Esophagus squamous epithelium (tissue), 5 donors: ENCODE results near the gene SOAT2. TPM values are rescaled to one million over a fixed set of nuclear protein-coding genes. Genes with fewer than 3 reads are reported as not detected.

Experiments used
- DNase-seq: peaks from one replicate; lab custom pipeline; 2025; lab: John Stamatoyannopoulos, UW
- H3K27ac ChIP-seq, 4 donors: fragments of 200-600 bp; sonication (generic); one replicate each; pipeline ENCODE4 v1.5.1; 2016 to 2019; ENCODE audit warnings: mild to moderate bottlenecking in 1 of 4
- H3K27me3 ChIP-seq, 4 donors: fragments of 200-600 bp; sonication (generic); 1 replicate in 3 of 4; 2 replicates in 1 of 4; pipeline versions ENCODE4 v1.5.1 to v1.6.0; 2017 to 2021; ENCODE audit warnings: antibody characterized with exemption in 1 of 4
- H3K36me3 ChIP-seq, 3 donors: fragments of 200-600 bp; sonication (generic); one replicate each; pipeline ENCODE4 v1.5.1; 2016 to 2019
- H3K4me1 ChIP-seq, 3 donors: fragments of 200-600 bp; sonication (generic); one replicate each; pipeline ENCODE4 v1.5.1; 2017 to 2019
- H3K4me3 ChIP-seq, 4 donors: fragments of 200-600 bp; sonication (generic); 1 replicate in 3 of 4; 2 replicates in 1 of 4; pipeline ENCODE4 v1.5.1; 2016 to 2019; ENCODE audit warnings: mild to moderate bottlenecking in 2 of 4, moderate library complexity in 1 of 4
- H3K9me3 ChIP-seq, 3 donors: fragments of 200-600 bp; sonication (generic); one replicate each; pipeline ENCODE4 v1.5.1; 2016 to 2019
- CTCF ChIP-seq, 6 experiments: fragments of 450-650 bp in 4 of 6; fragments of 200-600 bp in 2 of 6; sonication (generic) in 2 of 6; IDR thresholded peaks; one replicate each; pipeline ENCODE4 v1.5.1; 2016 to 2019; ENCODE audit warnings: antibody characterized with exemption in 6 of 6, mild to moderate bottlenecking in 4 of 6, moderate library complexity in 4 of 6
- POLR2A ChIP-seq, 4 donors: fragments of 450-650 bp; IDR thresholded peaks; one replicate each; pipeline ENCODE4 v1.6.1; 2017; ENCODE audit warnings: antibody characterized with exemption in 4 of 4, mild to moderate bottlenecking in 4 of 4, moderate library complexity in 3 of 4
- WGBS, 2 donors: methylation state at CpG; one replicate each; pipeline ENCODE4 v1.1.5; 2018; 5-methylcytosine and 5-hydroxymethylcytosine counted together
- intact Hi-C: fragments of 100-400 bp; cut with DNase I; formaldehyde crosslinking; loops from one replicate; pipeline ENCODE4 v1.15.0; 2022
- total RNA-seq, 4 donors: library from RNA; depleted of rRNA; stranded (reverse); fragments of >200 nt; gene quantifications; one replicate each; pipeline ENCODE4 v1.1.0, GENCODE V29; 2016
- donor health status: DM: yes; HTN: yes; CAD: no.

The SOAT2 gene
- total RNA-seq, 4 donors from 2014 or later, result not detected

- H3K4me3 ChIP-seq, result no peak overlapping the region
- H3K9me3 ChIP-seq, result no peaks in the 10 kb centered on the region
- 86 to 87% methylated on average over 15 of the region's 15 CpGs for WGBS, 2 donors
- H3K36me3 ChIP-seq, result no peaks in the 10 kb centered on the region
- H3K4me1 ChIP-seq, result no peaks in the 10 kb centered on the region
- TF ChIP-seq POLR2A (IDR thresholded peaks at IDR 0.05), result no peak
- no peak for TF ChIP-seq CTCF (IDR thresholded peaks at IDR 0.05)
- H3K27me3 ChIP-seq, result no peaks in the 10 kb centered on the region
- H3K27ac ChIP-seq, result no peak overlapping the region
- intact Hi-C loops, result no loop called here
- no peak for DNase-seq
These were observed 44.4 kb downstream of the SOAT2 start for GRCh38 chr12:53147653-53148052.

DNA sequence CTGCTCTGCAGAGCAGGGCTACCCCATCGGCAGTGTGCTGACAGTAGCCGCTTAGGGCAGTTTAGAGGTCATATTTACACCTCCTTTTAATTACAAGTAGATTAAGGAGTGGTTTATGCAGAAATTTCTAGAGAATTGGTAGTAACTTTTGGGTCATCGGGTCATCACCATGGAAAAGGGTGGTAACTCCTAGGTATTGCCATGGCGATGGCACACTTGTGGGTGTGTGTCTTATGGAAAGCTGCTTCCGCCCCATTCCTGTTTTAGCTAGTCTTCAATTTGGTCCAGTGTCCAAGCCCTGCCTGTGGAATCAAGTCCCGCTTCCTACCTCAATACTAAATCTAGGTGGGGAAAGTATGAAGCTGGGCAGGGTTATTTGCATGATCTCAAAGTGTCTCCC is 47.8 kb downstream of the SOAT2 start:
- H3K27ac ChIP-seq, result no peak overlapping the region
- H3K9me3 ChIP-seq, result no peaks in the 10 kb centered on the region
- intact Hi-C loops, result no loop called here
- no peak for TF ChIP-seq POLR2A (IDR thresholded peaks at IDR 0.05)
- no peaks in the 10 kb centered on the region for H3K4me1 ChIP-seq
- H3K36me3 ChIP-seq, result no peaks in the 10 kb centered on the region
- no peak overlapping the region for H3K4me3 ChIP-seq
- DNase-seq, result no peak
- 72 to 88% methylated on average over 6 of the region's 6 CpGs for WGBS, 2 donors
- no peaks in the 10 kb centered on the region for H3K27me3 ChIP-seq

GRCh38 chr12:53152390-53152789 is 49.1 kb downstream of the SOAT2 start:
- TF ChIP-seq CTCF (IDR thresholded peaks at IDR 0.05), result no peak
- no peak for TF ChIP-seq POLR2A (IDR thresholded peaks at IDR 0.05)
- no peaks in the 10 kb centered on the region for H3K4me1 ChIP-seq
- H3K9me3 ChIP-seq, result no peaks in the 10 kb centered on the region
- H3K36me3 ChIP-seq, result peaks cover 0 to 6% (median 0%) of the 10 kb centered on the region in 3 donors
- intact Hi-C loops, result no loop called here
- no peak for DNase-seq
- no peaks in the 10 kb centered on the region for H3K27me3 ChIP-seq
- no peak overlapping the region for H3K4me3 ChIP-seq
- no peak overlapping the region for H3K27ac ChIP-seq

- TF ChIP-seq POLR2A (IDR thresholded peaks at IDR 0.05), result peak in 1 of 4 donors; percentile 26
- peak; percentile 86 to 98 (median 97) for TF ChIP-seq CTCF (IDR thresholded peaks at IDR 0.05)
- H3K27me3 ChIP-seq, result no peaks in the 10 kb centered on the region
- no peak overlapping the region for H3K4me3 ChIP-seq
- H3K27ac ChIP-seq, result no peak overlapping the region
- peaks cover 0 to 8% (median 0%) of the 10 kb centered on the region in 3 donors for H3K4me1 ChIP-seq
- intact Hi-C loops, result no loop called here
- no peaks in the 10 kb centered on the region for H3K9me3 ChIP-seq
- 12 to 14% methylated on average over 7 to 9 of the region's 14 CpGs for WGBS, 2 donors
- peaks cover 0 to 45% (median 0%) of the 10 kb centered on the region in 3 donors for H3K36me3 ChIP-seq
- DNase-seq, result peak; percentile 16
These were observed 56.0 kb downstream of the SOAT2 start for GRCh38 chr12:53159195-53159839.

GRCh38 chr12:53160000-53160399 is 56.7 kb downstream of the SOAT2 start:
- intact Hi-C loops, result loop anchor here (5.0 kb wide), 1 partner anchor 37 kb away; no protein-coding TSS in a partner anchor
- TF ChIP-seq CTCF (IDR thresholded peaks at IDR 0.05), result no peak
- TF ChIP-seq POLR2A (IDR thresholded peaks at IDR 0.05), result no peak
- no peak overlapping the region for H3K27ac ChIP-seq
- no peak for DNase-seq
- H3K27me3 ChIP-seq, result no peaks in the 10 kb centered on the region
- peaks cover 0 to 8% (median 0%) of the 10 kb centered on the region in 3 donors for H3K4me1 ChIP-seq
- 78 to 79% methylated on average over 13 to 15 of the region's 16 CpGs for WGBS, 2 donors
- peaks cover 0 to 47% (median 0%) of the 10 kb centered on the region in 3 donors for H3K36me3 ChIP-seq
- no peaks in the 10 kb centered on the region for H3K9me3 ChIP-seq
- no peak overlapping the region for H3K4me3 ChIP-seq
